UCSD-AML1 (cell line): ENCODE data around the gene ASB18.
A peak's percentile ranks its signal among the peaks of the same experiment; 100 is the strongest.

Experiments
- DNase-seq: peaks from one replicate; lab custom pipeline; 2025; ENCODE audit not compliant: unreplicated experiment; lab: John Stamatoyannopoulos, UW

Gene ASB18

GRCh38 chr2:236176417-236176816 is 87.8 kb downstream of the ASB18 start:
- peak; percentile 26 for DNase-seq

- DNase-seq: peak; percentile 15
Measured at GRCh38 chr2:236175548-236176150, 88.6 kb downstream of the ASB18 start.

GRCh38 chr2:236173729-236174607 is 90.2 kb downstream of the ASB18 start:
- no peak for DNase-seq

- DNase-seq: no peak
Measured at GRCh38 chr2:236173036-236173728, 91.0 kb downstream of the ASB18 start.

- no peak for DNase-seq
Measured at GRCh38 chr2:236172255-236173035, 91.8 kb downstream of the ASB18 start.

GRCh38 chr2:236171680-236172254 is 92.4 kb downstream of the ASB18 start:
- DNase-seq: no peak

GRCh38 chr2:236171181-236171679 is 93.0 kb downstream of the ASB18 start:
- DNase-seq: no peak

GRCh38 chr2:236170590-236171165 is 93.5 kb downstream of the ASB18 start:
- no peak for DNase-seq

GRCh38 chr2:236169741-236170589 is 94.2 kb downstream of the ASB18 start:
- no peak for DNase-seq

- DNase-seq: no peak
Measured at GRCh38 chr2:236169151-236169721, 95.0 kb downstream of the ASB18 start.

- no peak for DNase-seq
Measured at GRCh38 chr2:236168110-236169080, 95.8 kb downstream of the ASB18 start, which contains the start of gene GBX2. Gene GBX2, minus strand, starts transcription at chr2:236168386. Its CDS starts 415 bp downstream, at chr2:236167971.

GRCh38 chr2:236167297-236168109 is 96.7 kb downstream of the ASB18 start:
- no peak for DNase-seq

GRCh38 chr2:236166796-236167296 is 97.4 kb downstream of the ASB18 start:
- DNase-seq: no peak

- DNase-seq: no peak
Measured at GRCh38 chr2:236165842-236166795, 98.1 kb downstream of the ASB18 start.
